ENCODE data around the gene AQP1.

The AQP1 gene

DNA sequence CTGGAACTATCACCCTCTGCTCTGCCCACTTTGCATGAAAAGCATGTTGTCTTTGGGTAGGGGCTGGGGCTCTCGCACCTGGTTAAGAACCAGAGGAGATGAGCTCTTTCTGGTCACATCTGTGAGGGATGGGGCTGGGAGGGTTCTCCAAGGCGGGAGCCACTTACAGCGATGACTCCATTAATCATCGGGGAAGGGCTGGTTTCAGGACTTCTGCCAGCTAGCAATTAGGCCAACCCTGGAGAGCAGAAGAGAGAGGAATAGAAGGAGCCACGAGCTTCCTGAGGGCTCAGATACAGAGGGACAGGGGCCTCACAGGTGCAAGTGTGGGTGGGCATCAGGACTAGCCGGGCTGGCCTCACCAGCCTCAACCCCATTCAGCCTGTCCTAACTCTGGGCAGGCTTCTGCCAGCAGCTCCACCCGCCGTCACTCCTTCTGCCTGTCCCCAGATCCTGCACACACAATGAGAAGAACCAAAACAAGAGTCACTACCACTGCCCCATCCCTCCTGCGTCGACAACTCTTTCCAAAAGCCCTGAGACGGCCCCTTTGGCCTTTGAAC, 8.4 kb downstream of the AQP1 start:
- Mint-ChIP-seq H3K4me1 (no peaks in the 10 kb centered on the region), H3K27ac (no peak overlapping the region), H3K9me3 (no peaks in the 10 kb centered on the region), H3K36me3 (no peaks in the 10 kb centered on the region), H3K4me3 (no peak overlapping the region)
- no peak for ATAC-seq
- DNase-seq (ENCODE audit: low spot score in 2 of 2) = no peak

DNA sequence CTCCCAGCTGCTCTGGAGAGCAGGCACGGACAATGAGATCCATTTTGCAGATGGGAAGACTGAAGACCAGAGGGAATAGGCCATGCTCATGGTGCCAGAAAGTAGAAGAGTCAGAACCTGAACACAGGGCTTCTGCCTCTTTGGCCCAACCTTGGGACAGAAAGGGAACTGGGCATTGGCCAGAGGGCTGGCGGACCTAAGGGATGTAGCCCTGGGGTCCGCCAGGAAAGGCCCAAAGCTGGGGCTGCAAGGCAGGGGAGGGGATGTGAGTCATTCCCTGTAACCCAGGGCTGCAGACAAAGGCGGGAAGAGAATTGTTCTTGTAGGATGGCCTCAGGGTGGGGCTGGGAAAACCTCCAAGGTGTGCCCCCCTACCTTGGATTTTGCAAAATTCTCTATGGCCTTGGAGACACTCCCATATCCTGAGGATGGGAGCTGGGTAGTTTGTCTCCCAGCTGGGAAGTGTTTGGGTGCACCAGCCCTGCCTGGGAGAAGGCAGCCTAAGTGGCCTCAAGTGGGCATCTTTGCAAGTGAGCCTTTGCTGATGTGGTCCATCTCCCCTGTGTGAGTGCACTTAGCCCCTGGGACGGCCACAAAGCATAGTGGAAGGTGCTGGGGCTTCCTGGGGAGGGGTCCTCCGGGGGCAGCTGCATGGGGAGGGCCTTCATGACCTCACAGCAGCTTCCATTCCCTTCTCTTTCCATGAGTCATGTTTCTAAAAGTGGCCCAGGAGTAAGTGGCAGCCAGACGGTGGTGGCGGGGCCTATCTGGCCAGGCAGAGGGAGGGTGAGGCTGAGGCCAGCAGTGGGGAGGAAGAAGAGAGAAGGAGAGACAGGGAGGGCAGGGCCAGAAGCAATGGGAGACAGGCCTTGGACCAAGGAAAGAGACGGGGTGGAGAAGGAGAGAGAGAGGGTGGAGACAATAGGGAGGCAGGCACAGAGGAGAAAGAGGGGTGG, 9.2 kb downstream of the AQP1 start:
- Mint-ChIP-seq H3K4me3 (no peak overlapping the region), H3K36me3 (no peaks in the 10 kb centered on the region), H3K4me1 (no peaks in the 10 kb centered on the region), H3K27ac (no peak overlapping the region), H3K9me3 (no peaks in the 10 kb centered on the region)
- DNase-seq (ENCODE audit: low spot score in 2 of 2) (no peak), ATAC-seq (no peak)

DNA sequence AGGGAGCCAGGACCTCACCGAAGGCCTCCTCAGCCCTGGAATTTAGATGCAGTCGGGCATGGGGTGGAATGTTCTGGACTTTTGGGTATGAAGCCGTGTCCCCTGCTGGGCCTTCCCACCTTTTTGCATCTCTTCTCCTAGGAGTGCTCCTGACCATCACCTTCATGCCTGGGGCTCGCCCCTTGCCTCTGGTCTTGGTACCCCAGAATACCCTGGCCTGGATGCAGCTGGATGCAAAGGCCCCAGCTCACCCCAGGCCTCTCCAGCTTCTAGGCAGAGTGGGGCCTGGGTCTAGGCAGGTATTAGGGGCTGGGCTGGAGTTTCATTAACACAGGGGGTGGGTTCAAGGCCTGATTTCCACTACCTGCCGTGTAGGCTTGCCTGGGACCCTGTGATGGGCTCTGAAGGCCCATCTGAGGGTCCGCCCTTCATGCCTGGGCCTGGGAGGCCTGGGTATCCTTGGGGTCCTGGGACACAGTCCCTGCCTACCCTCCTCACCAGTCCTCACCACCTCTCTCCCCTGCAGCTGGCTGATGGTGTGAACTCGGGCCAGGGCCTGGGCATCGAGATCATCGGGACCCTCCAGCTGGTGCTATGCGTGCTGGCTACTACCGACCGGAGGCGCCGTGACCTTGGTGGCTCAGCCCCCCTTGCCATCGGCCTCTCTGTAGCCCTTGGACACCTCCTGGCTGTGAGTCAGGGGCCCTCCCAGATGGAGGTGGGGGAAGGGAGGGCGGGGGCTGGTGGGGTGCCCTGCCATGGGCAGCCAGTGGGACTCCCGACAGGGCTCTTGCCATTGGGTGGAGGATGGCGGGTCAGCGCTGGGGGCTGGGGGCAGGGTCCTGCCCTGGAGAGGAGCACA, 10.1 kb downstream of the AQP1 start:
- no peaks in the 10 kb centered on the region for H3K9me3 Mint-ChIP-seq
- no peak for DNase-seq (ENCODE audit: low spot score in 2 of 2)
- H3K27ac Mint-ChIP-seq = no peak overlapping the region
- H3K36me3 Mint-ChIP-seq = no peaks in the 10 kb centered on the region
- no peak overlapping the region for H3K4me3 Mint-ChIP-seq
- ATAC-seq = no peak
- H3K4me1 Mint-ChIP-seq = no peaks in the 10 kb centered on the region

DNA sequence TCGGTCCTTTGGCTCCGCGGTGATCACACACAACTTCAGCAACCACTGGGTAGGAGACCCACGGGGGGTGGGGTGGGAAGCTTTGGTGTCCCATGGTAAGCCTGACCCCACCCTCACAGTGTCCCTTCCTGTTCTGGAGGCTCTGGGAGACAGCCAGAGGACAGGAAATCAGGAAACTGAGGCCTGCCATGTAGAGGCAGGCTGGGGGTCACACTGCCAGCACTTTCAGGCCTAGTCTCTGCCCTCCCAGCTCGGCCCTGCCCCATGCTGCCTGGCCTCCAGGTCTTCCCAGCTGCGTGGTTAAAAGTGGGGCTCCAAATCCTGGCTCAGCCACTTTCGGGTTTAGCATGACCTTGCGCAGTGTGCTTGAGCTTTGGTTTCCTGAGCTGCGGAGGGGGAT, 10.9 kb downstream of the AQP1 start:
- no peaks in the 10 kb centered on the region for H3K36me3 Mint-ChIP-seq
- ATAC-seq (no peak), DNase-seq (ENCODE audit: low spot score in 2 of 2) (no peak)
- H3K4me3 Mint-ChIP-seq = no peak overlapping the region
- H3K9me3 Mint-ChIP-seq = no peaks in the 10 kb centered on the region
- H3K4me1 Mint-ChIP-seq = no peaks in the 10 kb centered on the region
- no peak overlapping the region for H3K27ac Mint-ChIP-seq

DNA sequence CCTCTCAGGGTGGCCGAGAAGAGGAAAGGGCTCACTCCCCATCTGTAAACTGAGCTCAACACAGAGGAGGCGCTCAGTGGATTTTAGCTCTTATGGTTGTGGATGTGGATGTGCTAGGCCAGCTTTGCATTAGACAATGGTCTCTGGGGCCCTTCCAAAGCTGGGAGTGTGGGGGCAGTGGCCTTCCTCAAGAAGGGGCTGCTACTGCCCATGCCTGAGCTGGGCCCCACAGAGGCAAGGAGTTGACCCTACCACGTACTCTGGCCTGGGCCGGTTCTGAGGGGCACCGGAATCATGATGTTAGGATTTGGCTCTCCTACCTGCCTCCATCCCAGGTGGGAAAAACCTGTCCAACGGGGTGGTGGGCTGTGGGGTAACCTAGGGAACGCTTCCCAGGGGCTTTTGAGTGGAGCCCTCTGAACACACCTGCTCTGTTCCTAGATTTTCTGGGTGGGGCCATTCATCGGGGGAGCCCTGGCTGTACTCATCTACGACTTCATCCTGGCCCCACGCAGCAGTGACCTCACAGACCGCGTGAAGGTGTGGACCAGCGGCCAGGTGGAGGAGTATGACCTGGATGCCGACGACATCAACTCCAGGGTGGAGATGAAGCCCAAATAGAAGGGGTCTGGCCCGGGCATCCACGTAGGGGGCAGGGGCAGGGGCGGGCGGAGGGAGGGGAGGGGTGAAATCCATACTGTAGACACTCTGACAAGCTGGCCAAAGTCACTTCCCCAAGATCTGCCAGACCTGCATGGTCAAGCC, 11.5 kb downstream of the AQP1 start:
- no peak overlapping the region for H3K4me3 Mint-ChIP-seq
- H3K9me3 Mint-ChIP-seq = no peaks in the 10 kb centered on the region
- ATAC-seq (no peak), DNase-seq (ENCODE audit: low spot score in 2 of 2) (no peak)
- no peak overlapping the region for H3K27ac Mint-ChIP-seq
- no peaks in the 10 kb centered on the region for H3K36me3 Mint-ChIP-seq
- H3K4me1 Mint-ChIP-seq = no peaks in the 10 kb centered on the region

DNA sequence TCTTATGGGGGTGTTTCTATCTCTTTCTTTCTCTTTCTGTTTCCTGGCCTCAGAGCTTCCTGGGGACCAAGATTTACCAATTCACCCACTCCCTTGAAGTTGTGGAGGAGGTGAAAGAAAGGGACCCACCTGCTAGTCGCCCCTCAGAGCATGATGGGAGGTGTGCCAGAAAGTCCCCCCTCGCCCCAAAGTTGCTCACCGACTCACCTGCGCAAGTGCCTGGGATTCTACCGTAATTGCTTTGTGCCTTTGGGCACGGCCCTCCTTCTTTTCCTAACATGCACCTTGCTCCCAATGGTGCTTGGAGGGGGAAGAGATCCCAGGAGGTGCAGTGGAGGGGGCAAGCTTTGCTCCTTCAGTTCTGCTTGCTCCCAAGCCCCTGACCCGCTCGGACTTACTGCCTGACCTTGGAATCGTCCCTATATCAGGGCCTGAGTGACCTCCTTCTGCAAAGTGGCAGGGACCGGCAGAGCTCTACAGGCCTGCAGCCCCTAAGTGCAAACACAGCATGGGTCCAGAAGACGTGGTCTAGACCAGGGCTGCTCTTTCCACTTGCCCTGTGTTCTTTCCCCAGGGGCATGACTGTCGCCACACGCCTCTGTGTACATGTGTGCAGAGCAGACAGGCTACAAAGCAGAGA, 12.2 kb downstream of the AQP1 start:
- Mint-ChIP-seq H3K9me3 (no peaks in the 10 kb centered on the region), H3K4me1 (no peaks in the 10 kb centered on the region), H3K4me3 (no peak overlapping the region), H3K27ac (no peak overlapping the region), H3K36me3 (no peaks in the 10 kb centered on the region)
- ATAC-seq (no peak), DNase-seq (ENCODE audit: low spot score in 2 of 2) (no peak)

DNA sequence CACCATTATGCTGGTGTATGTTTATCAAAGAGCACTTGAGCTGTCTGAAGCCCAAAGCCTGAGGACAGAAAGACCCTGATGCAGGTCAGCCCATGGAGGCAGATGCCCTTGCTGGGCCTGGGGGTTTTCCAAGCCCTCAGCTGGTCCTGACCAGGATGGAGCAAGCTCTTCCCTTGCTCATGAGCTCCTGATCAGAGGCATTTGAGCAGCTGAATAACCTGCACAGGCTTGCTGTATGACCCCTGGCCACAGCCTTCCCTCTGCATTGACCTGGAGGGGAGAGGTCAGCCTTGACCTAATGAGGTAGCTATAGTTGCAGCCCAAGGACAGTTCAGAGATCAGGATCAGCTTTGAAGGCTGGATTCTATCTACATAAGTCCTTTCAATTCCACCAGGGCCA, 13.0 kb downstream of the AQP1 start:
- Mint-ChIP-seq H3K4me3 (no peak overlapping the region), H3K4me1 (no peaks in the 10 kb centered on the region), H3K9me3 (no peaks in the 10 kb centered on the region), H3K27ac (no peak overlapping the region), H3K36me3 (no peaks in the 10 kb centered on the region)
- DNase-seq (ENCODE audit: low spot score in 2 of 2) (no peak), ATAC-seq (no peak)

DNA sequence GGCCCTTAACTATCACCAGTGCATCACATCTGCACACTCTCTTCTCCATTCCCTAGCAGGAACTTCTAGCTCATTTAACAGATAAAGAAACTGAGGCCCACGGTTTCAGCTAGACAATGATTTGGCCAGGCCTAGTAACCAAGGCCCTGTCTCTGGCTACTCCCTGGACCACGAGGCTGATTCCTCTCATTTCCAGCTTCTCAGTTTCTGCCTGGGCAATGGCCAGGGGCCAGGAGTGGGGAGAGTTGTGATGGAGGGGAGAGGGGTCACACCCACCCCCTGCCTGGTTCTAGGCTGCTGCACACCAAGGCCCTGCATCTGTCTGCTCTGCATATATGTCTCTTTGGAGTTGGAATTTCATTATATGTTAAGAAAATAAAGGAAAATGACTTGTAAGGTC, 13.5 kb downstream of the AQP1 start:
- Mint-ChIP-seq H3K4me3 (no peak overlapping the region), H3K9me3 (no peaks in the 10 kb centered on the region), H3K4me1 (no peaks in the 10 kb centered on the region), H3K36me3 (no peaks in the 10 kb centered on the region), H3K27ac (no peak overlapping the region)
- DNase-seq (ENCODE audit: low spot score in 2 of 2) (no peak), ATAC-seq (no peak)

DNA sequence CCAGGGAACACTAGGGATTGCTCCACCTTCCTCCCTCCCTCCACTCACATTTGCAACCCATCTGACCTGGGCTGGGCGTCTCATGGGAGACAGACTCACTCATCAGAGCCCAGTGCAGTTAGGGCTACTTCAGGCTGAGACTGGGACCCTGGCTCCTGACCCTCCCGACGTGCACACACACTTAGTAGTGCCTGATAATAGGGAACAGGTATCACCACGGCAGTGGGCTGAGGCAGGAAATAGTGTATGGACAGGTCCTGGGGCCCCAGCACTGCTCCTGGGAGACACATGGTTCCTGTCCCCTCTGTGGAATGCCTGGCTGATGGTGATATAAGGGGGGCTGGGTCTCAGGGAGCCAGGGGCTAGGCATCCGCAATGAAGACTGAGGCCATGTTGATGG, 14.3 kb downstream of the AQP1 start:
- Mint-ChIP-seq H3K36me3 (no peaks in the 10 kb centered on the region), H3K4me1 (no peaks in the 10 kb centered on the region), H3K9me3 (no peaks in the 10 kb centered on the region), H3K27ac (no peak overlapping the region), H3K4me3 (no peak overlapping the region)
- ATAC-seq (no peak), DNase-seq (ENCODE audit: low spot score in 2 of 2) (peak in 1 of 2 donors; percentile 20)

DNA sequence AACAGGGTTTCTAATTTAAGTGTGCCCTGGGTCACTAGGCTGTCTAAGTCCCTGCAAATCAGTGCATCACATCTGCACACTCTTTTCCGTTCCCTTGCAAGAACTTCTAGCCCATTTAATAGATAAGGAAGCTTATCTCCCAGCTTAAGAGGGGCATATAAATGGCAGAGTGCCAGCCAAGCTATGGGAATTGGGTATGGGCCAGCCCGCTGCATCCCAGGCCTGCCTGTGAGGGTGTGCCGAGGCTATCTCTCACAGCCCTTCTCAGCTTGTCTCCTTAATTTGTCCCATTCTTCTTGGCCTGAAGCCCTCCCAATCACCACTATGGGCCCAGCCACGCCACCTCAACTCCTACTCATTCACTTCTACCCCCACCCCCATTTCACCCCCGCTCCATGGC, 14.7 kb downstream of the AQP1 start:
- no peaks in the 10 kb centered on the region for H3K4me1 Mint-ChIP-seq
- DNase-seq (ENCODE audit: low spot score in 2 of 2) = peak in 1 of 2 donors; percentile 13

DNA sequence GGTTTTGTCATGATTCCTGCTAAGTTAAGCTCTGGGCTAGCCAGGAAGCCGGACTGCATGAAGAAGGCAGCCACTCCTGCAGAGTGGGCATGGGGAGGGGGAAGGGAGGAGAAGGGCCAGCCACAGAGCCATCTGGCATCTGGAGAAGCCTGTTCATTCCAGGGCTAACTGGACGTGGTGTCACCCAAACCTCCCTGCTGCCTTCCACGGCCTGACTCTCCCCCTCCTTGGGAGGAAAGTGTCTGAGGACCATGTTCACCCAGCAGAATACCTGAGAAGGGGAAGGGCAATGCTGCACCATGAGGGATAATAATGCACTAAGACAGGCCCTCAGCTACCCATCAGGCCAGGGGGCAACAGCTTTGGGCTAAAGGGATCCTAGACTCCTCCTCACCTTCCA, 15.4 kb downstream of the AQP1 start:
- no peaks in the 10 kb centered on the region for H3K4me1 Mint-ChIP-seq
- no peaks in the 10 kb centered on the region for H3K9me3 Mint-ChIP-seq
- peak in 1 of 2 donors; percentile 28 for DNase-seq (ENCODE audit: low spot score in 2 of 2)
- H3K4me3 Mint-ChIP-seq = no peak overlapping the region
- no peak overlapping the region for H3K27ac Mint-ChIP-seq
- ATAC-seq = no peak
- no peaks in the 10 kb centered on the region for H3K36me3 Mint-ChIP-seq

More for the DNA sequence above, 14.7 kb downstream of the AQP1 start:
- Mint-ChIP-seq H3K27ac (no peak overlapping the region), H3K9me3 (no peaks in the 10 kb centered on the region), H3K36me3 (no peaks in the 10 kb centered on the region), H3K4me3 (no peak overlapping the region)
- ATAC-seq = no peak

DNA sequence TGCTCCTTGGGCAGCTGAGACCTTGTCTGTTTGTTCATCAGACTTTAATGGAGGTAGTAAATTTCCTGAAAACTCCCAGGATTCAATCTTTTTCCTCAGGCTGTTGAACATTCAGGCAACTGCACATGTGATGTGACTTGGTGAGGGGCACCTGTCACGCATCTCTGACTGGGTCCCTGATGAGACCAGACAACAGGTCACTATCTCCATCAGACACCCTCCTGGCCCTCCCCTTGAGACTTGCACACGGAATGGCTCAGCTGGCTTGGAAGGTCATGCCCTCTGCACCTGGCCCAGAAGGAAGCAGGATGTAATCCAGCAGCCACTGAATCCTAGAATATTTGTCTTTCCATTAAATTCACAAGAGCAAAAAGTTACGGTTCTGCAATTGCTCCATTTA, 15.9 kb downstream of the AQP1 start:
- Mint-ChIP-seq H3K36me3 (no peaks in the 10 kb centered on the region), H3K4me1 (no peaks in the 10 kb centered on the region), H3K4me3 (no peak overlapping the region), H3K27ac (no peak overlapping the region), H3K9me3 (no peaks in the 10 kb centered on the region)
- ATAC-seq (no peak), DNase-seq (ENCODE audit: low spot score in 2 of 2) (peak in 1 of 2 donors; percentile 26)

DNA sequence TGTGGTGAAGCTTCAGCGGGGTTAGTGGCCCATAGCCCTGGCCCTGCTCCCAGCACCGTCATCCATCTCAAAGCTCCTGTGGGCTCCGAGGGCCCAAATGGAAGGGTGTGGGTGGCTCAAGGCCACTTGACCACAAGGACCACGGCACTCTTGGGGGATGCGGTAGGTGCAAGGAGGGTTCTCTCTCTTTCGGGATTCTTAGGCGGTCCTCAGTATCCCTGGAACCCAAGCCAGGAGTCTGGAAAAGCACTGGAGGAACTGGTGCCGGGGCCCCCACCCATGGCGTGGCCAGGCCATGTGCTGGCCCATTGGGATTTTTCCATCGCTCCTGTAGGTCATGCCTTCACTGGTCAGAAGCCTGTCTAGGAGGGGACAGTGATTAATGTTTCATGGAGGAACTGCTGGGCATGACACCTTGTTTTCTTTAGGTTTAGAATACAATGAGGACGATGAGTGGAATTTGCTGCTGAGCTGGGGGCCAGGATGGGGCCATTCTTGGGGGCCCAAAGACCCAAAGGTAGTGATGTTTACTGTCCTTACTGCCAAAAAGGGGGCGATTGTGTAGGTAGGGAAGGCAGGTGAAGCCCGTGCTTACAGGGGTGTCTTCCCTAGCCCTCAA, 16.7 kb downstream of the AQP1 start:
- ATAC-seq (no peak), DNase-seq (ENCODE audit: low spot score in 2 of 2) (peak in 1 of 2 donors; percentile 35)
- no peak overlapping the region for H3K27ac Mint-ChIP-seq
- H3K9me3 Mint-ChIP-seq = no peaks in the 10 kb centered on the region
- no peaks in the 10 kb centered on the region for H3K36me3 Mint-ChIP-seq
- no peak overlapping the region for H3K4me3 Mint-ChIP-seq
- no peaks in the 10 kb centered on the region for H3K4me1 Mint-ChIP-seq

DNA sequence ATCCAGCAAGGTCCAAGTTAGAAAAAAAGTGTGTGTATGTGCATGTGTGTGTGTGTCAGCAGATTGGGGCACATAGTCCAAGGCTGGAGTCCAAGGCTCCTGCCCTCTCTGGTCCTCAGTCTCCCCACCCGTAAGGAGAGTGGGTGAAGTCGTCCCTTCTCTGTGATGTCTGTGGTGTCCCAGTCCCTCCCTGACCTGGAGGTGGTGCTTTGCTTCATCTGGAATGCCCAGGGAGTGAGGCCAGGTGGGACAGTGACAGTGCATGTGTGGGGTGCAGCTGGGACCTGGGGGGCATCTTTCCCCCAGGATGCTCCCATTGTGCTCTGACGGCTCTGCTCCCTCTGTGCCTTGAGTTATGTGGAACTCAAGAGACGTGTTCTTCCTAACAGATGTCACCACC, 18.0 kb downstream of the AQP1 start:
- Mint-ChIP-seq H3K27ac (no peak overlapping the region), H3K4me1 (no peaks in the 10 kb centered on the region), H3K36me3 (no peaks in the 10 kb centered on the region), H3K9me3 (no peaks in the 10 kb centered on the region), H3K4me3 (no peak overlapping the region)
- ATAC-seq = no peak
- DNase-seq (ENCODE audit: low spot score in 2 of 2) = peak in 1 of 2 donors; percentile 12
